ENCODE results near the gene CARD11.

GRCh38 chr7:2905500-2905899 lies 138.2 kb downstream of the CARD11 start:
- TF ChIP-seq MXI1 (IDR thresholded peaks at IDR 0.05; ENCODE audit: borderline replicate concordance, low read depth, low read length): no peak
- no peak for TF ChIP-seq CTCF (conservative IDR thresholded peaks at IDR 0.05; ENCODE audit: low read depth, low read length)
- no peak for TF ChIP-seq USF2 (IDR thresholded peaks at IDR 0.05; ENCODE audit: low read depth, low read length)
- no peak for TF ChIP-seq POLR2A (IDR thresholded peaks at IDR 0.05; ENCODE audit: low read depth, low read length)
- TF ChIP-seq SMC3 (IDR thresholded peaks at IDR 0.05; ENCODE audit: low read depth, low read length): no peak
- TF ChIP-seq RAD21 (IDR thresholded peaks at IDR 0.05; ENCODE audit: low read length): no peak
- TF ChIP-seq MAFK (IDR thresholded peaks at IDR 0.05; ENCODE audit: low read depth, low read length): no peak

Data from IMR-90 (cell line).